IMR-90 (cell line): ENCODE measurements around the gene DUSP8. TPM values are rescaled to one million over a fixed set of nuclear protein-coding genes. Genes with fewer than 3 reads are reported as not detected.

Experiments
- ATAC-seq: fragments of 200-7000 bp; cut with Tn5 transposase; 2 replicates; pipeline ENCODE4 v1.9.1; 2020; ENCODE audit warnings: low read depth, mild to moderate bottlenecking, moderate library complexity
- BruUV-seq: library from RNA; stranded (reverse); fragments of 400-500 nt; replicated peaks from 2 replicates; lab custom pipeline; 2021; lab: Mats Ljungman, UMichigan
- CTCF ChIA-PET: fragments of 300-600 bp; formaldehyde crosslinking; extraction: SDS; loops from one replicate; lab custom pipeline; 2021; ENCODE audit warnings: antibody characterized with exemption; lab: Yijun Ruan, JAX
- POLR2A ChIA-PET: fragments of 300-600 bp; sonication (Branson Sonifier 250); formaldehyde crosslinking; loops from one replicate; lab custom pipeline; 2022; ENCODE audit warnings: antibody characterized with exemption; ENCODE audit not compliant: unreplicated experiment; lab: Charles Lee
- DNase-seq: peaks from one replicate; pipeline ENCODE4 v3.0.0; 2013
- H2AFZ ChIP-seq: replicated peaks from 2 replicates; pipeline ENCODE3; 2013; ENCODE audit warnings: low read length, mild to moderate bottlenecking; ENCODE audit not compliant: poor library complexity
- H2AK5ac ChIP-seq: 2 replicates; pipeline ENCODE4 v1.6.1; 2013; ENCODE audit warnings: low read depth, low read length, inconsistent platforms
- H2AK9ac ChIP-seq: replicated peaks from 2 replicates; pipeline ENCODE3; 2013; ENCODE audit warnings: mild to moderate bottlenecking, low read depth, low read length, moderate library complexity; ENCODE audit not compliant: poor library complexity
- H2BK120ac ChIP-seq: 2 replicates; pipeline ENCODE4 v1.6.1; 2013; ENCODE audit warnings: low read depth, low read length, inconsistent platforms
- H2BK15ac ChIP-seq: 3 replicates; pipeline ENCODE4 v1.6.1; 2013; ENCODE audit warnings: low read depth, low read length, inconsistent platforms
- H2BK20ac ChIP-seq: 2 replicates; pipeline ENCODE4 v1.6.1; 2013; ENCODE audit warnings: low read depth, mild to moderate bottlenecking, inconsistent platforms, low read length, moderate library complexity
- H2BK5ac ChIP-seq: 2 replicates; pipeline ENCODE4 v1.6.1; 2013; ENCODE audit warnings: mild to moderate bottlenecking, low read depth, low read length, inconsistent platforms; ENCODE audit not compliant: poor library complexity, severe bottlenecking
- H3K14ac ChIP-seq: replicated peaks from 2 replicates; pipeline ENCODE4 v1.6.1; 2013; ENCODE audit warnings: low read depth, low read length, inconsistent platforms
- H3K18ac ChIP-seq: 2 replicates; pipeline ENCODE4 v1.6.1; 2013; ENCODE audit warnings: low read depth, low read length, control low read depth
- H3K23ac ChIP-seq: 2 replicates; pipeline ENCODE4 v1.6.1; 2013; ENCODE audit warnings: low read depth, low read length, inconsistent platforms
- H3K27ac ChIP-seq: 2 replicates; pipeline ENCODE4 v1.5.1; 2013; ENCODE audit warnings: mild to moderate bottlenecking, control low read depth, low read length; ENCODE audit not compliant: insufficient read depth
- H3K27me3 ChIP-seq: 2 replicates; pipeline ENCODE4 v1.6.1; 2013; ENCODE audit warnings: low read length; ENCODE audit not compliant: control insufficient read depth, insufficient read depth
- H3K36me3 ChIP-seq: 2 replicates; pipeline ENCODE4 v1.6.1; 2013; ENCODE audit warnings: low read length, mixed read lengths; ENCODE audit not compliant: control insufficient read depth, insufficient read depth
- H3K4ac ChIP-seq: 2 replicates; pipeline ENCODE4 v1.6.1; 2013; ENCODE audit warnings: low read depth, low read length, inconsistent platforms
- H3K4me1 ChIP-seq: 2 replicates; pipeline ENCODE4 v1.6.1; 2013; ENCODE audit warnings: low read length, mixed read lengths; ENCODE audit not compliant: control insufficient read depth, insufficient read depth
- H3K4me2 ChIP-seq: 2 replicates; pipeline ENCODE4 v1.6.1; 2013; ENCODE audit warnings: low read depth, mild to moderate bottlenecking, control low read depth, low read length, moderate library complexity
- H3K4me3 ChIP-seq: 2 replicates; pipeline ENCODE4 v1.5.1; 2013; ENCODE audit warnings: low read depth, mild to moderate bottlenecking, control low read depth, low read length, moderate library complexity; ENCODE audit not compliant: insufficient read depth
- H3K56ac ChIP-seq: 2 replicates; pipeline ENCODE4 v1.6.1; 2013; ENCODE audit warnings: low read length, inconsistent platforms; ENCODE audit not compliant: insufficient read depth; ENCODE audit errors: extremely low read depth
- H3K79me1 ChIP-seq, 2 experiments: 2 replicates each; pipeline ENCODE4 v1.6.1; 2013; ENCODE audit warnings: low read length in 2 of 2, inconsistent platforms in 1 of 2, low read depth in 1 of 2
- H3K9ac ChIP-seq: 2 replicates; pipeline ENCODE4 v1.6.1; 2013; ENCODE audit warnings: low read depth, low read length, control low read depth
- H3K9me1 ChIP-seq: 2 replicates; pipeline ENCODE4 v1.6.1; 2013; ENCODE audit warnings: low read length, inconsistent platforms; ENCODE audit not compliant: insufficient read depth
- H3K9me3 ChIP-seq: 2 replicates; pipeline ENCODE4 v1.6.1; 2013; ENCODE audit warnings: low read length; ENCODE audit not compliant: control insufficient read depth, insufficient read depth
- H4K20me1 ChIP-seq: 2 replicates; pipeline ENCODE4 v1.6.1; 2013; ENCODE audit warnings: low read length, inconsistent platforms; ENCODE audit not compliant: insufficient read depth
- H4K5ac ChIP-seq: 2 replicates; pipeline ENCODE4 v1.6.1; 2013; ENCODE audit warnings: mild to moderate bottlenecking, low read depth, low read length, control low read depth
- H4K8ac ChIP-seq, 2 experiments: 2 replicates each; pipeline ENCODE4 v1.6.1; 2013; ENCODE audit warnings: low read depth in 2 of 2, low read length in 2 of 2, control low read depth in 1 of 2, inconsistent platforms in 1 of 2
- H4K91ac ChIP-seq: 2 replicates; pipeline ENCODE4 v1.6.1; 2013; ENCODE audit warnings: low read depth, low read length, inconsistent platforms; ENCODE audit not compliant: insufficient read depth
- NFE2L2 ChIP-seq: fragments of 150-350 bp; IDR thresholded peaks from 2 replicates; pipeline ENCODE4 v1.6.1; 2016; ENCODE audit warnings: low read depth, mild to moderate bottlenecking, low read length
- POLR2A ChIP-seq: IDR thresholded peaks from 2 replicates; pipeline ENCODE4 v1.6.1; 2012; ENCODE audit warnings: mild to moderate bottlenecking, low read depth, low read length
- WGBS, 2 experiments: methylation state at CpG; one replicate each; pipeline versions ENCODE4 v1.1.5 to v1.1.7; 2013; ENCODE audit warnings: missing lambda C conversion rate in 2 of 2; ENCODE audit not compliant: insufficient read length in 1 of 2; ENCODE audit errors: extremely low coverage in 2 of 2; 5-methylcytosine and 5-hydroxymethylcytosine counted together
- dilution Hi-C: fragments of 300-500 bp; cut with HindIII; formaldehyde crosslinking; loops from one replicate; pipeline ENCODE4 v1.14.3; 2018; ENCODE audit warnings: low sequenced_read_pairs; ENCODE audit not compliant: unreplicated experiment
- in situ Hi-C: fragments of 300-500 bp; cut with MboI; formaldehyde crosslinking; loops from 3 replicates; pipeline ENCODE4 v1.14.3; 2019; ENCODE audit warnings: low sequenced_read_pairs, inconsistent platforms, mixed read lengths
- intact Hi-C: fragments of 100-400 bp; cut with micrococcal nuclease; formaldehyde crosslinking; loops from 2 replicates; pipeline ENCODE4 v1.10.0; 2022
- polyA plus RNA-seq, 3 experiments: library from polyadenylated mRNA; depleted of rRNA; stranded (reverse); fragments of >200 nt; gene quantifications; 2 replicates each; pipeline ENCODE4 v1.2.3, GENCODE V29; 2012; ENCODE audit warnings: low replicate concordance in 1 of 3
- total RNA-seq: library from RNA; depleted of rRNA; stranded (reverse); fragments of >200 nt; gene quantifications from 2 replicates; pipeline ENCODE4 v1.2.3, GENCODE V29; 2012

The DUSP8 gene
- total and polyA plus RNA-seq, 2 of the 4 experiments (the other 2 are of a cell fraction), result 0.72 to 4.2 TPM

GRCh38 chr11:1549338-1550330 lies 22.4 kb downstream of the DUSP8 start:
- BruUV-seq, result no TSS peak
- TF ChIP-seq POLR2A (no peak), NFE2L2 (no peak)
- ChIA-PET CTCF (interaction anchor here (2.1 kb wide), 1 partner anchor 25 kb away, joined by 6 read pairs; no protein-coding TSS in a partner anchor), POLR2A (no interaction called here)
- Histone ChIP-seq H2BK15ac (no peak overlapping the region), H4K20me1 (peaks cover 5% of the 10 kb centered on the region; the same call in 1 of the 2 replicates), H2AK5ac (no peak overlapping the region; the same call in 1 of the 2 replicates), H3K23ac (no peak overlapping the region), H2AFZ (no peak overlapping the region), H3K27me3 (peaks cover 34% of the 10 kb centered on the region), H2AK9ac (no peak overlapping the region), H3K4me2 (no peak overlapping the region), H3K4me3 (no peak overlapping the region), H4K5ac (no peak overlapping the region), H4K91ac (no peak overlapping the region), H4K8ac (no peak overlapping the region), H3K9me1 (no peaks in the 10 kb centered on the region), H3K4me1 (peaks cover 4% of the 10 kb centered on the region; the same call in 1 of the 2 replicates), H3K4ac (no peak overlapping the region), H2BK20ac (no peak overlapping the region), H3K27ac (no peak overlapping the region), H3K79me1 (no peaks in the 10 kb centered on the region), H3K56ac (no peak overlapping the region), H3K18ac (no peak overlapping the region), H2BK120ac (no peak overlapping the region), H3K9me3 (no peaks in the 10 kb centered on the region), H2BK5ac (no peak overlapping the region), H3K14ac (no peak overlapping the region), H3K9ac (no peak overlapping the region), H3K36me3 (no peaks in the 10 kb centered on the region)
- dilution Hi-C loops, result no loop called here
- DNase-seq (no peak), ATAC-seq (no peak)
- intact Hi-C loops, result no loop called here
- 73% methylated on average over 10 of the region's 13 CpGs; no CpG with 5 or more reads in 1 of the 2 experiments for WGBS, 2 experiments
- in situ Hi-C loops, result no loop called here
